ENCODE results near the gene CMTR2. TPM values are rescaled to one million over a fixed set of nuclear protein-coding genes. Genes with fewer than 3 reads are reported as not detected.

Gene CMTR2
- total and polyA plus RNA-seq, 5 donors = 4.0 to 12.6 (median 12.3) TPM

- no peak for DNase-seq
- intact Hi-C loops (cut with DNase I) = no loop called here
- H3K9me3 ChIP-seq (ENCODE audit: control insufficient read depth, low read length) = no peaks in the 10 kb centered on the region
- H3K4me3 ChIP-seq (ENCODE audit: low read length) = no peak overlapping the region
- 17% methylated on average over 1 of the region's 1 CpG for WGBS
- no peak for ATAC-seq
- no peaks in the 10 kb centered on the region for H3K27me3 ChIP-seq (ENCODE audit: control insufficient read depth, insufficient read depth)
- no peak overlapping the region for H3K27ac ChIP-seq (ENCODE audit: low read length)
- no peaks in the 10 kb centered on the region for H3K4me1 ChIP-seq (ENCODE audit: control insufficient read depth, insufficient read depth, low read length)
Measured at GRCh38 chr16:71249399-71249798, 39.8 kb downstream of the CMTR2 start.

- 86% methylated on average over 7 of the region's 7 CpGs for WGBS
- H3K27ac ChIP-seq (ENCODE audit: low read length) = no peak overlapping the region
- H3K9me3 ChIP-seq (ENCODE audit: control insufficient read depth, low read length) = no peaks in the 10 kb centered on the region
- DNase-seq (no peak), ATAC-seq (no peak)
- H3K4me1 ChIP-seq (ENCODE audit: control insufficient read depth, insufficient read depth, low read length) = no peaks in the 10 kb centered on the region
- H3K4me3 ChIP-seq (ENCODE audit: low read length) = no peak overlapping the region
- intact Hi-C loops (cut with DNase I) = no loop called here
- no peaks in the 10 kb centered on the region for H3K27me3 ChIP-seq (ENCODE audit: control insufficient read depth, insufficient read depth)
Measured at GRCh38 chr16:71247478-71247877, 41.7 kb downstream of the CMTR2 start.

GRCh38 chr16:71246309-71246708 is 42.9 kb downstream of the CMTR2 start:
- H3K27ac ChIP-seq (ENCODE audit: low read length) = no peak overlapping the region
- no peaks in the 10 kb centered on the region for H3K4me1 ChIP-seq (ENCODE audit: control insufficient read depth, insufficient read depth, low read length)
- no peaks in the 10 kb centered on the region for H3K27me3 ChIP-seq (ENCODE audit: control insufficient read depth, insufficient read depth)
- no peaks in the 10 kb centered on the region for H3K9me3 ChIP-seq (ENCODE audit: control insufficient read depth, low read length)
- DNase-seq (no peak), ATAC-seq (no peak)
- intact Hi-C loops (cut with DNase I) = no loop called here
- H3K4me3 ChIP-seq (ENCODE audit: low read length) = no peak overlapping the region

GRCh38 chr16:71244521-71244920 is 44.7 kb downstream of the CMTR2 start:
- no peak for ATAC-seq
- intact Hi-C loops (cut with DNase I) = no loop called here
- Histone ChIP-seq H3K9me3 (ENCODE audit: control insufficient read depth, low read length) (no peaks in the 10 kb centered on the region), H3K27ac (ENCODE audit: low read length) (no peak overlapping the region), H3K27me3 (ENCODE audit: control insufficient read depth, insufficient read depth) (no peaks in the 10 kb centered on the region), H3K4me1 (ENCODE audit: control insufficient read depth, insufficient read depth, low read length) (no peaks in the 10 kb centered on the region), H3K4me3 (ENCODE audit: low read length) (no peak overlapping the region)
- no peak for DNase-seq
- WGBS = 90% methylated on average over 1 of the region's 1 CpG

GRCh38 chr16:71242601-71243000 is 46.6 kb downstream of the CMTR2 start:
- Histone ChIP-seq H3K4me3 (ENCODE audit: low read length) (no peak overlapping the region), H3K4me1 (ENCODE audit: control insufficient read depth, insufficient read depth, low read length) (no peaks in the 10 kb centered on the region), H3K27me3 (ENCODE audit: control insufficient read depth, insufficient read depth) (no peaks in the 10 kb centered on the region), H3K9me3 (ENCODE audit: control insufficient read depth, low read length) (no peaks in the 10 kb centered on the region), H3K27ac (ENCODE audit: low read length) (no peak overlapping the region)
- no peak for DNase-seq
- intact Hi-C loops (cut with DNase I) = no loop called here
- 19% methylated on average over 3 of the region's 3 CpGs for WGBS
- ATAC-seq = no peak

- intact Hi-C loops (cut with DNase I) = no loop called here
- ATAC-seq = no peak
- H3K4me1 ChIP-seq (ENCODE audit: control insufficient read depth, insufficient read depth, low read length) = no peaks in the 10 kb centered on the region
- H3K9me3 ChIP-seq (ENCODE audit: control insufficient read depth, low read length) = no peaks in the 10 kb centered on the region
- H3K27ac ChIP-seq (ENCODE audit: low read length) = no peak overlapping the region
- DNase-seq = no peak
- WGBS = 75% methylated on average over 4 of the region's 4 CpGs
- no peak overlapping the region for H3K4me3 ChIP-seq (ENCODE audit: low read length)
- no peaks in the 10 kb centered on the region for H3K27me3 ChIP-seq (ENCODE audit: control insufficient read depth, insufficient read depth)
Measured at GRCh38 chr16:71242036-71242435, 47.2 kb downstream of the CMTR2 start.

Other genes with a start within 250 kb of the CMTR2 start
- gene HYDIN, start 58.7 kb downstream of the CMTR2 start, total RNA-seq = 1 to 10 TPM; 1.5 to 2.3 (median 2.1) TPM
- gene HYDIN, start 58.7 kb downstream of the CMTR2 start, polyA plus RNA-seq = 0.57 TPM
- 1 to 10 TPM; 1.7 to 3.3 (median 2.6) TPM for gene CALB2, start 69.3 kb upstream of the CMTR2 start, total RNA-seq
- 0.95 TPM for gene CALB2, start 69.3 kb upstream of the CMTR2 start, polyA plus RNA-seq
- gene TLE7, start 152.7 kb upstream of the CMTR2 start, total RNA-seq = not detected
- not detected for gene TLE7, start 152.7 kb upstream of the CMTR2 start, polyA plus RNA-seq
- gene ZNF23, start 172.8 kb upstream of the CMTR2 start, total RNA-seq = 1 to 10 TPM; 6.7 to 8.6 (median 7.8) TPM
- 6.8 TPM for gene ZNF23, start 172.8 kb upstream of the CMTR2 start, polyA plus RNA-seq
- gene ZNF19, start 199.9 kb upstream of the CMTR2 start, total RNA-seq = 1 to 10 TPM; 2.3 to 4.0 (median 3.2) TPM
- 1.7 TPM for gene ZNF19, start 199.9 kb upstream of the CMTR2 start, polyA plus RNA-seq
- gene CHST4, start 237.0 kb upstream of the CMTR2 start, total RNA-seq = not detected
- not detected for gene CHST4, start 237.0 kb upstream of the CMTR2 start, polyA plus RNA-seq

All from right cardiac atrium (tissue), 5 donors.